Liver (tissue), 9 donors: ENCODE data around the gene HAUS8. TPM values are rescaled to one million over a fixed set of nuclear protein-coding genes. Genes with fewer than 3 reads are reported as not detected.
"Not testable (repeated sequence)": the region's sequence is repeated elsewhere in the genome, so short reads cannot be mapped to it uniquely, and the experiment has no call there.

ENCODE experiments used
- DNase-seq: peaks from one replicate; pipeline ENCODE4 v3.0.0-alpha.2; 2017; ENCODE audit warnings: low spot score
- H3K27ac ChIP-seq, 2 donors: one replicate each; pipeline ENCODE4 v1.7.0; 2013; ENCODE audit warnings: inconsistent platforms in 2 of 2, low read length in 2 of 2, control low read depth in 1 of 2, low read depth in 1 of 2, mild to moderate bottlenecking in 1 of 2
- H3K27me3 ChIP-seq, 4 donors: one replicate each; pipeline versions ENCODE4 v1.6.1 to v1.7.0; 2013; ENCODE audit warnings: low read length in 3 of 4, inconsistent platforms in 1 of 4, mild to moderate bottlenecking in 1 of 4, moderate library complexity in 1 of 4; ENCODE audit not compliant: control insufficient read depth in 4 of 4, insufficient read depth in 4 of 4
- H3K36me3 ChIP-seq, 4 donors: one replicate each; pipeline versions ENCODE4 v1.6.1 to v1.7.0; 2013; ENCODE audit warnings: low read length in 3 of 4, mild to moderate bottlenecking in 3 of 4, low read depth in 1 of 4, moderate library complexity in 1 of 4; ENCODE audit not compliant: control insufficient read depth in 4 of 4, insufficient read depth in 3 of 4
- H3K4me1 ChIP-seq, 4 donors: one replicate each; pipeline versions ENCODE4 v1.6.1 to v1.7.0; 2013; ENCODE audit warnings: low read length in 3 of 4, mild to moderate bottlenecking in 3 of 4, moderate library complexity in 1 of 4; ENCODE audit not compliant: control insufficient read depth in 4 of 4, insufficient read depth in 4 of 4
- H3K4me3 ChIP-seq, 3 donors: one replicate each; pipeline versions ENCODE4 v1.6.1 to v1.7.0; 2013; ENCODE audit warnings: low read length in 3 of 3, control low read depth in 1 of 3, low read depth in 1 of 3, mild to moderate bottlenecking in 1 of 3
- H3K9ac ChIP-seq, 2 donors: one replicate each; pipeline ENCODE4 v1.7.0; 2013; ENCODE audit warnings: low read length in 2 of 2, mild to moderate bottlenecking in 2 of 2, moderate library complexity in 2 of 2, control low read depth in 1 of 2, low read depth in 1 of 2
- H3K9me3 ChIP-seq, 4 donors: one replicate each; pipeline versions ENCODE4 v1.6.1 to v1.7.0; 2013; ENCODE audit warnings: low read length in 3 of 4; ENCODE audit not compliant: control insufficient read depth in 4 of 4
- ATF3 ChIP-seq: IDR thresholded peaks from 2 replicates; pipeline ENCODE4 v1.6.1; 2016; ENCODE audit warnings: antibody characterized with exemption
- CTCF ChIP-seq: fragments of 150-350 bp; IDR thresholded peaks from 2 replicates; pipeline ENCODE4 v1.5.1; 2017; ENCODE audit warnings: improper control_type of control experiment, low read depth, low read length; ENCODE audit not compliant: missing input control
- EGR1 ChIP-seq, 2 donors: IDR thresholded peaks; 2 replicates each; pipeline ENCODE4 v1.6.1; 2016 to 2018; ENCODE audit warnings: antibody characterized with exemption in 2 of 2, low read depth in 2 of 2
- FOXA1 ChIP-seq: IDR thresholded peaks from 2 replicates; pipeline ENCODE4 v1.6.1; 2016; ENCODE audit warnings: antibody characterized with exemption
- FOXA2 ChIP-seq: IDR thresholded peaks from 2 replicates; pipeline ENCODE4 v1.6.1; 2016; ENCODE audit warnings: antibody characterized with exemption
- GABPA ChIP-seq, 2 donors: IDR thresholded peaks in 1 of 2; conservative IDR thresholded peaks in 1 of 2; 2 replicates each; pipeline ENCODE4 v1.6.1; 2016; ENCODE audit warnings: antibody characterized with exemption in 2 of 2, mild to moderate bottlenecking in 1 of 2, moderate library complexity in 1 of 2
- HNF4A ChIP-seq, 2 donors: conservative IDR thresholded peaks; 2 replicates each; pipeline ENCODE4 v1.6.1; 2016; ENCODE audit warnings: antibody characterized with exemption in 2 of 2, mild to moderate bottlenecking in 2 of 2
- HNF4G ChIP-seq: IDR thresholded peaks from 2 replicates; pipeline ENCODE4 v1.6.1; 2016; ENCODE audit warnings: antibody characterized with exemption
- JUND ChIP-seq, 2 donors: IDR thresholded peaks; 2 replicates each; pipeline ENCODE4 v1.6.1; 2016; ENCODE audit warnings: antibody characterized with exemption in 2 of 2
- MAX ChIP-seq: IDR thresholded peaks from 2 replicates; pipeline ENCODE4 v1.6.1; 2016; ENCODE audit warnings: antibody characterized with exemption
- NR2F2 ChIP-seq: IDR thresholded peaks from 2 replicates; pipeline ENCODE4 v1.6.1; 2016; ENCODE audit warnings: antibody characterized with exemption
- RAD21 ChIP-seq, 2 donors: IDR thresholded peaks; 2 replicates each; pipeline ENCODE4 v1.6.1; 2016; ENCODE audit warnings: antibody characterized with exemption in 2 of 2, mild to moderate bottlenecking in 2 of 2
- RXRA ChIP-seq, 2 donors: IDR thresholded peaks; 2 replicates each; pipeline ENCODE4 v1.6.1; 2017 to 2018; ENCODE audit warnings: antibody characterized with exemption in 2 of 2, mild to moderate bottlenecking in 1 of 2
- SP1 ChIP-seq: IDR thresholded peaks from 2 replicates; pipeline ENCODE4 v1.6.1; 2018; ENCODE audit warnings: antibody characterized with exemption, mild to moderate bottlenecking
- TAF1 ChIP-seq: conservative IDR thresholded peaks from 2 replicates; pipeline ENCODE4 v1.6.1; 2016; ENCODE audit warnings: antibody characterized with exemption, mild to moderate bottlenecking
- YY1 ChIP-seq: IDR thresholded peaks from 2 replicates; pipeline ENCODE4 v1.6.1; 2016; ENCODE audit warnings: antibody characterized with exemption, mild to moderate bottlenecking
- ZBTB33 ChIP-seq: IDR thresholded peaks from 2 replicates; pipeline ENCODE4 v1.6.1; 2016; ENCODE audit warnings: antibody characterized with exemption
- WGBS: extraction: QIAGEN DNeasy Blood & Tissue Kit; methylation state at CpG from one replicate; pipeline ENCODE4 v1.1.7; 2013; 5-methylcytosine and 5-hydroxymethylcytosine counted together
- polyA plus RNA-seq, 2 donors: library from polyadenylated mRNA; stranded (reverse) in 1 of 2; unstranded in 1 of 2; fragments of 200-250 nt in 1 of 2; fragments of >200 nt in 1 of 2; fragmentation: Nextera tagmentation in 1 of 2; extraction: Ambion mirVana in 1 of 2; gene quantifications; one replicate each; pipeline versions ENCODE4 v1.2.1 to v1.2.3, GENCODE V29; 2013 to 2015
- total RNA-seq, 2 donors: library from RNA; depleted of rRNA; stranded (reverse); fragments of >200 nt; gene quantifications; one replicate each; pipeline ENCODE4 v1.2.3, GENCODE V29; 2014
- TF ChIP-seq, protein P1 (sequence below): IDR thresholded peaks from 2 replicates; pipeline ENCODE4 v1.6.1; 2016; ENCODE audit warnings: antibody characterized with exemption, mild to moderate bottlenecking
- donor health status: healthy.
- donor health status: healthy.
- donor health status: healthy.
- donor health status: healthy.
- donor health status: healthy.

HAUS8 gene
- total and polyA plus RNA-seq, 4 donors, result 3.3 to 5.7 (median 3.8) TPM

DNA sequence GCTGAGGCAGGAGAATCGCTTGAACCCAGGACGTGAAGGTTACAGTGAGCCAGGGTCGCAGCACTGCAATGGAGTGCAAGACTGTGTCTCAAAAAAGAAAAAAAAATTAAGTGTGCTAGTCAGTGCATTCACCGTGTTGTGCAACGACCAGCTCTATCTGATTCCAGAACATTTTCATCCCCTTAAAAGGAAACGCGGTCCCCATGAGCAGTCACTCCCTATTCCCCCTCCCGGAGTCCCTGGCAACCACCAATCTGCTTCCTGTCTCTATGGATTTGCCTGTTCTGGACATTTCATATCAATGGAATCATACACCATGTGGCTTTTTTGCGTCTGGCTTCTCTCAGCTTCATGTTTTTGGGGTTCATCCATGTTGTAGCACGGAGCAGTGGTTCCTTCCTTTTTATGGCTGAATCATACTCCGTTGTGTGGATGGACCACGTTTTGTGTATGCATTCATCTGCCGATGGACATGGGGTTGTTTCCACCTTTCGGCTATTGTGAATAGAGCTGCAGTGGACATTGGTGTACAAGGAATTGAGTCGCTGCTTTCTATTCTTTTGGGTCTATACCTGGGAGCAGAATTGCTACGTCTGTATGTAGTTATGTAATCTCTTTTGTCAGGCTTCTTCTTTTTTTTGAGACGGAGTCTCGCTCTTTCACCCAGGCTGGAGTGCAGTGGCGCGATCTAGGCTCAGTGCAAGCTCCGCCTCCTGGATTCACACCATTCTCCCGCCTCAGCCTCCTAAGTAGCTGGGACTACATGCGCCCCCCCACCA, 20.1 kb upstream of the HAUS8 start:
- WGBS, result 89% methylated on average over 23 of the region's 23 CpGs

DNA sequence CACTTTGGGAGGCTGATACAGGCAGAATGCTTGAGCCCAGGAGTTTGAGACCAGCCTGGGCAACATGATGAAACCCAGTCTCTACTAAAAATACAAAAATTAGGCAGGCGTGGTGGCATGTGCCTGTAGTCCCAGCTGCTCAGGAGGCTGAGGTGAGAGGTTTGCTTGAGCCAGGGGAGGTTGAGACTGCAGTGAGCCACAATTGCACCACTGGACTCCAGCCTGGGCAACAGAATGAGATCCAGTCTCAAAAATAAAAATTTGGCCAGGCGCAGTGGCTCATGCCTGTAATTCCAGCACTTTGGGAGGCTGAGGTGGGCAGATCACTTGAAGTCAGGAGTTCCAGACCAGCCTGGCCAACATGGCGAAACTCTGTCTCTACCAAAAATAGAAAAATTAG, 19.4 kb upstream of the HAUS8 start:
- H3K9me3 ChIP-seq, H3K4me3 ChIP-seq, H3K9ac ChIP-seq, H3K27me3 ChIP-seq, H3K36me3 ChIP-seq, DNase-seq, H3K27ac ChIP-seq: not testable (repeated sequence)
- 93% methylated on average over 3 of the region's 3 CpGs for WGBS
- peaks cover 12 to 20% (median 16%) of the 10 kb centered on the region in 4 donors for H3K4me1 ChIP-seq

More for the DNA sequence above, 20.1 kb upstream of the HAUS8 start:
- Histone ChIP-seq H3K9me3 (no peaks in the 10 kb centered on the region), H3K4me3 (no peak overlapping the region), H3K27ac (peak overlapping the region in 1 of 2 donors; percentile 66), H3K9ac (no peak overlapping the region), H3K4me1 (peaks cover 12 to 20% (median 16%) of the 10 kb centered on the region in 4 donors), H3K27me3 (no peaks in the 10 kb centered on the region), H3K36me3 (no peaks in the 10 kb centered on the region)
- TF ChIP-seq RAD21 (IDR thresholded peaks at IDR 0.05) (peak in 1 of 2 donors; percentile 8), HNF4G (no peak), EGR1 (IDR thresholded peaks at IDR 0.05; ENCODE audit: low read depth in 2 of 2) (no peak), ZBTB33 (no peak), CTCF (no peak), RXRA (IDR thresholded peaks at IDR 0.05) (peak in 1 of 2 donors; percentile 33), SP1 (peak; percentile 20), MAX (no peak), NR2F2 (no peak), TAF1 (no peak), GABPA (IDR thresholded peaks at IDR 0.05 in 1 of 2, conservative IDR thresholded peaks at IDR 0.05 in 1 of 2) (no peak), ATF3 (no peak), JUND (IDR thresholded peaks at IDR 0.05) (no peak), YY1 (peak; percentile 29), FOXA1 (no peak), FOXA2 (no peak), HNF4A (conservative IDR thresholded peaks at IDR 0.05) (no peak)
- TF ChIP-seq, protein P1, sequence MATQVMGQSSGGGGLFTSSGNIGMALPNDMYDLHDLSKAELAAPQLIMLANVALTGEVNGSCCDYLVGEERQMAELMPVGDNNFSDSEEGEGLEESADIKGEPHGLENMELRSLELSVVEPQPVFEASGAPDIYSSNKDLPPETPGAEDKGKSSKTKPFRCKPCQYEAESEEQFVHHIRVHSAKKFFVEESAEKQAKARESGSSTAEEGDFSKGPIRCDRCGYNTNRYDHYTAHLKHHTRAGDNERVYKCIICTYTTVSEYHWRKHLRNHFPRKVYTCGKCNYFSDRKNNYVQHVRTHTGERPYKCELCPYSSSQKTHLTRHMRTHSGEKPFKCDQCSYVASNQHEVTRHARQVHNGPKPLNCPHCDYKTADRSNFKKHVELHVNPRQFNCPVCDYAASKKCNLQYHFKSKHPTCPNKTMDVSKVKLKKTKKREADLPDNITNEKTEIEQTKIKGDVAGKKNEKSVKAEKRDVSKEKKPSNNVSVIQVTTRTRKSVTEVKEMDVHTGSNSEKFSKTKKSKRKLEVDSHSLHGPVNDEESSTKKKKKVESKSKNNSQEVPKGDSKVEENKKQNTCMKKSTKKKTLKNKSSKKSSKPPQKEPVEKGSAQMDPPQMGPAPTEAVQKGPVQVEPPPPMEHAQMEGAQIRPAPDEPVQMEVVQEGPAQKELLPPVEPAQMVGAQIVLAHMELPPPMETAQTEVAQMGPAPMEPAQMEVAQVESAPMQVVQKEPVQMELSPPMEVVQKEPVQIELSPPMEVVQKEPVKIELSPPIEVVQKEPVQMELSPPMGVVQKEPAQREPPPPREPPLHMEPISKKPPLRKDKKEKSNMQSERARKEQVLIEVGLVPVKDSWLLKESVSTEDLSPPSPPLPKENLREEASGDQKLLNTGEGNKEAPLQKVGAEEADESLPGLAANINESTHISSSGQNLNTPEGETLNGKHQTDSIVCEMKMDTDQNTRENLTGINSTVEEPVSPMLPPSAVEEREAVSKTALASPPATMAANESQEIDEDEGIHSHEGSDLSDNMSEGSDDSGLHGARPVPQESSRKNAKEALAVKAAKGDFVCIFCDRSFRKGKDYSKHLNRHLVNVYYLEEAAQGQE, result no peak
- no peak for DNase-seq
